Left kidney (tissue), 2 donors: ENCODE measurements around the gene SLC12A5. TPM values are rescaled to one million over a fixed set of nuclear protein-coding genes. Genes with fewer than 3 reads are reported as not detected.
"Not testable (repeated sequence)": the region's sequence is repeated elsewhere in the genome, so short reads cannot be mapped to it uniquely, and the experiment has no call there.

Experiments
- DNase-seq: peaks from one replicate; pipeline ENCODE4 v3.0.0-alpha.2; 2013
- polyA plus RNA-seq: library from polyadenylated mRNA; unstranded; fragments of 120-200 nt; gene quantifications from one replicate; pipeline ENCODE4 v1.2.1, GENCODE V29; 2013; ENCODE audit not compliant: insufficient read length

Gene SLC12A5
- polyA plus RNA-seq, 1 donor = 1.8 TPM

DNA sequence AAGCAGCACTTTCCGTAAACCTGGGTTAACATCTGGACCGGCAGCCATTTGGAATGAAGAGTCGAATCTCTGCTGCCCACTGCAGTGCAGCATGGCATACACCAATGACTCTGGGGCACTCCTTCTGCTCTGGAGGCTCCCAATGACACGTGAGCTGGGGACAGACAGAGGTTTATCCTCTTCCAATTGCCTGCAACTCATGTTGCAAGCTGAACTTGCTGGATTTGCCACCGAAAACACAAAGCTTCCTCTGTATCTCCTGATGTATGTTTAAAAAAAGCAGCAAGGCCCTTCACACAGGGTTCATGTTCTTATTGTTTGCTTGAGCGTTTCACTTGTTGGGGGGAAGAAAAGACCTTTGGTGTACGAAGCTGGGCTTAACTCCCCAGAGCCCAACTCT, 49.9 kb downstream of the SLC12A5 start:
- no peak for DNase-seq

DNA sequence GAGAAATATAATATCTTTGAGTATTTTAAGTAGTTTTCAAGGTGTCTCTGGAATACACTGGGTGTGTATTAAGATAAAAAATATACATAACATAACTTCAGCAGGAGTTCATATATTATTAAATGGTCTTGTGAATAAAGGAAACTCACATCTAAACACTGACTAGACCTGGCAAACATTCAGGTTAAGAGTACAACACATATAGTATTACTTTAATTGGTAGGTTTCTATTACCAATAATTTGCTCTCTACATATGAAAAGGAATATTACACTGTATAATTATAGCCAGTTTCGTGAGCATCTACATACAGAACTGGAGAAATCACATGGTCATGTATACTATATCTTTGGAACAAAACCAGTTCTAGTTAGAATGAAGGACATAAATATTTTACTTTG, 52.1 kb downstream of the SLC12A5 start:
- no peak for DNase-seq

DNA sequence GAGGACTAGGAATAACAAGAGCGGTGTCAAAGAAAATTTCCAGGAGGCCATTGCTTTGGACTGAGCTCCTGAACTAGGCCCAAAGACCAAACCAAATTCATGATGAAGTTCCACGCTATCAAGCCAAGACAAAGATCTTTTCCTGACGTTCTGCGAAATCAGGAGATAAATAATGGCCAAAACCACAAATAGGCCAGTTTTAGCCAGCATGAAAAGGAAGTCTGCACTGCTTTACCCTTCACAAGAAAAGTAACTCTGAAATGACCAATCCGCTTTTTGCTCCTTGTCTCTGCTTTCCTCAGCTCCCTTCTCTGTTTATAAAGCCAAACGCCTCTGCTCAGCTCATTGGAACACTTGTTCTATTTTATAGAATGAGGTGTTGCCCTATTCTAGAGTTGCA, 54.1 kb downstream of the SLC12A5 start:
- no peak for DNase-seq

DNA sequence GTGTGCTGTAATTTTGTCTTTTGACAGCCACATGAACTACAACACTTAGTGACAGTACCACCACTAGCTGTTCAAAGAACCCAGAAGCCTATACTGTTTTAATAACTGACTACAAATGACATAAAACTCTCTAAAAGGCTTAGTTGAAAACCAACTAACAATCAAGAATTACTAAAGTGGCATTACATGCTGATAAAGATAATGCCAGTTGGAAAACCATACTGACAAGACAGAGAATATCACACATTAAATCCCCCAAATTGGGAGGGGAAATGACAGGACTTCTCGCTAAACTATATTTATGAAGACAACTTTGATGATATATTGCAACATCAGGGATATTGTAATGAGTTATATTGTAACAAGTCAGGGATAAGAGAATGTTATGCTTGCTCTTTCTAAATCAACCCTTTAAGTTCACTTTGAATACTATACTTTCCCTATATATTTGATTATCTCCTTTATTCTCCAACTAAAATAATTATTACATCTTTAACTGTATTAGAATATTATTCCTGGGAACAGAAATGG, 54.6 kb downstream of the SLC12A5 start:
- no peak for DNase-seq

DNA sequence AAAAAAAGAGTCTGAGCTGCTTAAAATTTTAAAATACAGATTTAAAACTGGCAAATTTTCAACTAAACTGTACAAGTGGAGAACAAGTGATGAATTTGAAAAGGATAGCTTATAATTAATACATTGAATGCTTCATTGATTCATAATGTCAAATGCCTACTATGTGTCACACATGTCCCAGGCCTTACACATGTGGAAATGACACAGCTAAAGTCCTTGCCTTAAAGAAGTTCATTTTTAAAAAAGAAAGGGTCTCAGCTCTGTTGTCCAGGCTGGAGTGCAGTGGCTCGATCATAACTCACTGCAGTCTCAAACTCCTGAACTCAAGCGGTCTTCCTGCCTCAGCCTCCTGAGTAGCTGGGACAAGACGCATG, 55.8 kb downstream of the SLC12A5 start:
- DNase-seq = no peak

DNA sequence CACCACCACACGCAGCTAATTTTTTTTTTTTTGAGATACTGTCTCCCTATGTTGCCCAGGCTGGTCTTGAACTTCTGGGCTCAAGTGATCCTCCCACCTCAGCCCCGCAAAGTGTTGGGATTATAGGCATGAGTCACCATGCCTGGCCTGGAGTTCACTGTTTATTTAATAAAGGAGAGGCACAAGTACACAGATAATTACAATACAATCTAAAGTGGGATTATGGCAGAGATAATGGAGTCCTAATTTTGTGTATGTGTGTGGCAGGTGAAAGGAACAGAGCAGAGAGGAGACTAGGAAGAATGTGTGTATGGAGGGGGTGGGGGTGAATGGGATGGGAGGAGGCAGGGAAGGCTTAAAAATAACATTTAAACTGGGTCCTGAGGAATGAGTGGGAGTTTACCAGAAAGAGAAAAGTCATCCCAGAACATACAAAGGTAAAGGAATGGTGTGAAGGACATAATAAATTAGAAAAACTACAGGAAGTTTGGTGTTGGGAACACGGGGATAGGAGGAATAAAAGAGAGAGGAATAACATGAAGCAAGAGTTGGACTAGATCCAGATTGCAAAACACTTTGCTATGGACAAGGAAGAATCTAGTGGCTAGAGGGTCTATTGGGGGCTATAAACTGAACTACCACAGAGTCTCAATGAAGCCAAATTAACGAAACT, 56.3 kb downstream of the SLC12A5 start:
- no peak for DNase-seq

DNA sequence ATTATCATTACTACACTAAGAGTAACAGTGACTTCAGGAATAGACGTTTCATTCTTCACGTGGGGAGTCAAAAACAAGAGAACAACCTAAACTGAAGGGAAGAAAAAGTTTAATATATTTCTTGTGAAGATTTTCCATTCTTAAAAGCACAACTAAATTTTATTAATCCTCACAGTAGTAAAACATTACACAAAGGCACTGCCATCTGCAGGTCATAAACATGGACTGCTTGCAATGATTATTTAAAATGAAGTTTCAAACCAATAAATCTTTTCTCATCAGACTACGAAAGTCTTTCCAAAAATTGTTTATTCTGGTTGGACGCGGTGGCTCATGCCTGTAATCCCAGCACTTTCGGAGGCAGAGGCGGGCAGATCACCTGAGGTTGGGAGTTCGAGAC, 58.1 kb downstream of the SLC12A5 start:
- no peak for DNase-seq

DNA sequence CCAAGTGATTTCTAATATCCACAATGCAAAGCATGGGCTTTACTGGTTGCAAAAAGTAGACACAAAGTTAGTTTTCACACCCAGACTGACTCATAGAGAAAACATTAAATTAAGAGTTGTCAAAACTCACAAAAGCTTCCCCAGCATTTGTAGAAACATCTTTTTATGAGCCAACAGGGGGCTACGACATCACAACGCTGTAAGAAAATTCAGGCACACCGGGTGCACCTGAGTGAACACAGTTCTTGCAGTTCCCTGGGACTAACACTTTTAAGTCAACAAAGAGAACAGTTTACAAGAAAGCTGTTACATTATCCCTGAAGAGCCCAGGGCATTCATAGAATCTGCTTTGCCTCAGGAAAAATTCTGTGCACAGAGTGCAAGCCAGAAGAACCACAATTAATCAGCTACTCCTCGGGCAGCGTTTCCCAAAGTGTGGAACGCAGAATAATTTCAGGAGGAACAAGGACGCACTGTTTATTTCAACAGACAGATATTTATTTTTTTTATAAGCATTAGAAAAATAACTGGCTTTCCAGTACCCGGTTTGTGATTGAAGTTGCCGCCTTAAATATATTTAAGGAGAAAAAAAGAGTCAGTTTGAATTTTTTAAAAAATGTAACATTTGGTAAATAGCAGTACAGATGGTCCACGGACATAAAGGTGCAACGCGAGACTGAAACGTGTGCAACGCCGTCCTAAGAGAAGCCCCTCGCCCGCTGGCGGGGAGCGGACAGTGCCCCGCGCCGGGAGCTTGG, 59.6 kb downstream of the SLC12A5 start:
- DNase-seq = no peak

DNA sequence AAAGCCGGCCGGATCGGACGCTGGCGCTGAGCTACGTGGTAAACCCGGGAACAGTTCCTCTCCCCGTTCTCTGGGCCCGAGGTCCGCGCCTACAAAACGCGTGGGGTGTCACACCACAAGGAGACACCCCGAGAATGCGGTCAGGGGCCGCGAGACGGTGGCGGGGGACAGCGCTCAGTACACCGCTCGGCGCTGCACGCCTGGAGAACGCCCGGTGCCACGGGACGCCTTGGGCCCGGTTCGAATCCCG, 60.1 kb downstream of the SLC12A5 start:
- no peak for DNase-seq

DNA sequence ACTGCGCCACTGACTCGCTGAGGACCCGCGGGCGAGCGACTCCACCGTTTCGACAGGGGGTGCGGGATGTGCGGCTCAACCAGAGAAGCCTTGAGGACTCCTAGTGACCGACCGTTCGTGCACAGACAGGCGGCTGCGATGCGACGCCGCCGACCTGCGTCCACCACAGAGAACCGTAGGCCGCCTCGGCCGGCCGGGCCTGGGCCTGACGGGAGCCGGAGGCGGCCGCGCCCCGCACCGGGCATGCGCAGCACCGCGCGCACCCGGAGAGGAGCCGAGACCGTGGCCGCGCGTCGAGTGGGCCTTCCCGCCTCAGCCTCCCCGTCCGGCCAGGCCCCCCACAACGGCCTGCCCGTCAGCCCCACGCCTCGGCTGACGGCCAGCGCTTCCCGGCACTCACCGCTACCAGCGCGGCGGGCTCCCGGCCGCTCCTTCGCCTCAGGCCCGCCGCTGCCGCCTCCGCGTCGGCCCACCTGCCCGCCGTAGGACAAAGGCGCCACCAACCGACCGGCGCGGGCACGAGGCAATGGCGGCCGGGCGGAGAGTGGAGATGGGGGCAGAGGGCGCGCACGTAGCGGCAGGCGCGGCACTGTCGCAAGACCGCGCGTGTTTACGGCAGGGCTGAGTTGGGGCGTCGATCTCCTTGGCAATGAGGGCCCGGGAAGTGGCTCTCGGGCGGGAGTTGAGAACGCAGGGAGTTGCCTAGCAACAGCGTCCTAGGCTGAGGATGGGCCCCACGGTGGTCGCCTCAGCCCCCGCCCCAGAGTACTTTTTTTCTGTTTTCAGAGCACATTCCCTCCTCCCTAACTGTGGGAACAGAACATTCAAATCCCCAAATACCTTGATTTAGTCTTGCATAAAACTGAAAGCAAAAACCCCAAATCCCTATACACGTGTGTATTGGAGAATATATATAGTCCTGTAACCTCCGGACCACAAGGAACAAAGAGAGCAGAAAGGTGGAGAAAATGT, 60.7 kb downstream of the SLC12A5 start, which contains the start of gene NCOA5:
NCOA5 (minus strand) TSS at position 546 of the 972 bp plus-strand sequence. CDS start 10,538 bp downstream, outside the sequence.
- peak; percentile 94 for DNase-seq

DNA sequence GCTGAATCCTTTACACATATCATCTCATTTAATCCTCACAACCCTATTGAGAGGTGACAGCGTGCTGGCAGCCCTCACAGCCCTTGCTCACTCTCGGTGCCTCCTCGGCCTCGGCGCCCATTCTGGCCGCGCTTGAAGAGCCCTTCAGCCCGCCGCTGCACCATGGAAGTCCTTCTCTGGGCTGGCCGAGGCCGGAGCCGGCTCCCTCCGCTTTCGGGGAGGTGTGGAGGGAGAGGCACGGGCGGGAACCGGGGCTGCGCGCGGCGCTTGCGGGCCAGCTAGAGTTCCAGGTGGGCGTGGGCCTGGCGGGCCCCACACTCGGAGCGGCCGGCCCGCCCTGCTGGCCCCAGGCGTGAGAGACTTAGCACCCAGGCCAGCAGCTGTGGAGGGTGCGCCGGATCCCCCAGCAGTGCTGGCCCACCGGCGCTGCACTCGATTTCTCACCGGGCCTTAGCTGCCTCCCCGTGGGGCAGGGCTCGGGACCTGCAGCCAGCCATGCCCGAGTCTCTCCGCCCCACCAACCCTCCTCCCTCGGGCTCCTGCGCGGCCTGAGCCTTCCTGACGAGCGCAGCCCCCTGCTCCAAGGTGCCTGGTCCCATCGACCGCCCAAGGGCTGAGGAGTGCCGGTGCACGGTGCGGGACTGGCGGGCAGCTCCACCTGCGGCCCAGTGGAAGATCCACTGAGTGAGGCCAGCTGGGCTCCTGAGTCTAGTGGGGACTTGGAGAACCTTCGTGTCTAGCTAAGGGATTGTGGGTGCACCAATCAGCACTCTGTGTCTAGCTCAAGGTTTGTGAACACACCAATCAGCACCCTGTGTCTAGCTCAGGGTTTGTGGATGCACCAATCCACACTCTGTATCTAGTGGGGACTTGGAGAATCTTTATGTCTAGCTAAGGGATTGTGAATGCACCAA, 62.9 kb downstream of the SLC12A5 start:
- DNase-seq = not testable (repeated sequence)

DNA sequence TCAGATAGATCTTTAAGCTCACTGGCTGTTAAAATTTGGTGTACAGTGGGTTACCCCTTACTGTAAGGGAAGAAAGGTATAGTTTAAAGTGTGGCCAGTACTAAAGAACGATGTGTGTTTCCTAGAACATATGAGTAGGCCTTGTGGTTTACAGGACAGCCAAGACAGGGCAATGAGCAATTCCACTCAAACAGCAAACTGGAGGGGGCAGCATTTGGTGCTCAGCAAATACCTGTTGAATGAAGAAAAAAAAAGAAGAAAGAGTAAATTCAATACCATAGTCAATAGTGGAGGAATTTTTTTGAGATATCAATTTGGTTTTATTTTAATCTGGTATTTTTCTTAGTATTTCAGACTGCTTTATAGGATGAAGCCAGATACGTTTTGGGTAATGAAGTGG, 64.5 kb downstream of the SLC12A5 start:
- no peak for DNase-seq

DNA sequence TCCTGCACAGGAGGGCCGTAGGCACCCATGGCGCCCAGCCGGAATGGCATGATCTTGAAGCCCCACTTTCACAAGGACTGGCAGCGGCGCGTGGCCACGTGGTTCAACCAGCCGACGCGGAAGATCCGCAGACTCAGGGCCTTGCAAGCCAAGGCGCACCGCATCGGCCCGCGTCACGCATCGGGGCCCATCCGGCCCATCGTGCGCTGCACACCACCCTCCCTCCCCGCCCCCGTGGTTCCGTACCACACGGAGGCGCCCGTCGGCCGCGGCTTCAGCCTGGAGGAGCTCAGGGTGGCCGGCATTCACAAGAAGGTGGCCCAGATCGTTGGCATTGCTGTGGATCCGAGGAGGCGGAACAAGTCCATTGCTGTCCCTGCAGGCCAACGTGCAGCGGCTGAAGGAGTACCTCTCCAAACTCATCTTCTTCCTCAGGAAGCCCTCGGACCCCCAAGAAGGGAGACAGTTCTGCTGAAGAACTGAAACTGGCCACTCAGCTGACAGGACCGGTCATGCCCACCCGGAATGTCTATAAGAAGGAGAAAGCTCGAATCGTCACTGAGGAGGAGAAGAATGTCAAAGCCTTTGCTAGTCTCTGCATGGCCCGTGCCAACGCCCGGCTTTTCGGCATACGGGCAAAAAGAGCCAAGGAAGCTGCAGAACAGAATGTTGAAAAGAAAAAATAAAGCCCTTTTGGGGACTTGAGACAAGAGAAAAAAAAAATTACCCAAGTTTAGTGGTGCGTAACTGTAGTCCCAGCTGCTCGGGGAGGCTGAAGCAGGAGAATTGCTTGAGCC, 70.7 kb downstream of the SLC12A5 start:
- DNase-seq = no peak

DNA sequence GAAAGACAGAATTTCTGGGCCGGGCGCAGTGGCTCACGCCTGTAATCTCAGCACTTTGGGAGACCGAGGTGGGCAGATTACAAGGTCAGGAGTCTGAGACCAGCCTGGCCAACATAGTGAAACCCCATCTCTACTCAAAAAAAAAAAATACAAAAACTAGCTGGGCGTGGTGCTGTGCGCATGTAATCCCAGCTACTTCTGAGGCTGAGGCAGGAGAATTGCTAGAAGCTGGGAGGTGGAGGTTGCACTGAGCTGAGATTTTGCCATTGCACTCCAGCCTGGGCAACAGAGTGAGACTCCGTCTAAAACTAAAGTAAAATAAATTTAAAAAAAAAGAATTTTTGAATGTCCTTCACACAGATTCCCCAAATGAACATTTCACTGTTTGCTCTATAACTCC, 71.4 kb downstream of the SLC12A5 start:
- not testable (repeated sequence) for DNase-seq

DNA sequence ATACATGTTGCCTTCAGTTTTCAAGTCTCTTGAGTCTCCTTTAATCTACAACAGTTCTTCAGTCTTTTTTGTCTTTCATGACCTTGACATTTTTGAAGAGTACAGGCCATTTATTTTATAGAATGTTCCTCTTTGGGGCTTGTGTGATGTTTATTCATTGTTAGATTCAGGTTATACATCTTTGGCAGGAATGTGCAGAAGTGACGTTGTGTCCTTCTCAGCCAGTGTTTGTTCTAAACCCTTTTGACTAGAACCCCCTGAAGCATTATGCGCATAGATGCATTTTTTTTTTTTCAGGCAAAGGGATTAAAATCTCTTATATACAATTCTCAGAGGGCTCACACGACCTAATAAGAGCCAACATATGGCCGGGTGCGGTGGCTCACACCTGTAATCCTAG, 72.0 kb downstream of the SLC12A5 start:
- no peak for DNase-seq

DNA sequence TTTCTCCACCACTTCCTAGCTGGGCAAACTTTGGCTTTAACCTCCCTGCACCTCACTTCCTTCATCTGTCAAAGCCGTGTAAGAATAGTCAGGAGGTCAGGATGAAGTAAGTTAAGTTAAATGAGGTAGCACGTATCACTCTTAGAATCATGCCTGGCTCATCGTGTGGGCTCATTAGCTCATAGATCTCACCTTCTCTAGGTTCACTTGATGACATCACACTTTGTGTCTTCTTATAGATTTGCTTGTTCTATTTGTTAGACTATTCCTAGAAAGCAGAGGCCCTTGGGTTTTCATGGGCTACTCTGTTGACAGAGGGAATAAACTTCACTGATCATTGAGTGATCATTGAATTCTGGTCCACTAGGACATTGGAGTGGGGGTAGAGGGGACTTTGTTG, 72.9 kb downstream of the SLC12A5 start:
- DNase-seq = no peak

DNA sequence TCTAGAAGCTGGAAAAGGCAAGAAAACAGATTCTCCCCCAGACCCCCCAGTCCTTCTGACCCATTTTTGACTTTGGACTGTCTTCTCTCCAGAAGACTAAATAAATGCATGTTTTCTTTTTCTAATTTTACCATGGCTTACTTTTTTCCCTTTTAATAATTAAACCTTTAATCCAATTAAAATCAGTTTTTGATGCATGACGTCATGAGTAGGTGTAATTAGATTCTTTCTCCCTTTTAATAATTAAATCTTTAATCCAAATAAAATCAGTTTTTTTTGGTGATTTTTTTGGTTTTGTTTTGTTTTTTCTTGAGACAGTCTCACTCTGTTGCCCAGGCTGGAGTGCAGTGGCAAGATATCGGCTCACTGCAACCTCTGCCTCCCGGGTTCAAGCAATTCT, 73.9 kb downstream of the SLC12A5 start:
- DNase-seq = no peak

DNA sequence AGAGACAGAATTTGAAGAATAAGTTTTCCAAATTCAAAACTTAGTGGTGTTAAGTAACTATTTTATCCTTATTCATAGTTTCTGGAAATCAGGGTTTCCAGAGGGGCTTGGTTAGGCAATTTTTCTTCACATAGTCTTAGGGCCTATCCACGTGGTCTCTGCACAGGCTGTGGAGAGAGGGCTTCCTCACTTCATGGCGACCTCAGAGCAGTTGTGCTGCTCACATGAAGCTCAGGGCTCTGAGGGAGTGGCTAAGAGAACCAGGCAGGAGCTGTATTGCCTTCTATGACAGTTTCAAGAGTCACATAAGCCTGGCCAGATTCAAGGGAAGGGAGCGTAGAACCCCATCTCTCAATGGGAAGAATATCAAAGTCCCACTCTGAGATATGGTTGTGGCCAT, 75.2 kb downstream of the SLC12A5 start:
- DNase-seq = no peak

DNA sequence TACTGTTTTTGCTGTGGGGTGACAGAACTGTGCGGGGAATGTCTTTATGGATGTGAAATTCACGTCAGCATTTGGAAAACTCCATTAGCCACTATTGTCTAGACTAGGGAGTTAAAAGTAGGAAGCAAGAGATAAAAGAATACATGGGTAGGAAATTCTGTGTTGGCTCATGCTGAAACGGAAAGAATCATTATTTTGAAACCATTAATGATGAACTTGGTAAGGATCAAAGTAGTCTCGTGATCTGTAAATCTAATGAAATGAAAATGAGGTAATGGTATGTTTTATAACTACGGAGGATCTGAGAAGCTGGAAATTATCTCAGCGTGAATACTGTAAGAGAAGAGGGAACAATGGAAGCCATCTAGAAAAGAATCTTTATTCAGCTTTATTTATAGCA, 78.0 kb downstream of the SLC12A5 start:
- no peak for DNase-seq

DNA sequence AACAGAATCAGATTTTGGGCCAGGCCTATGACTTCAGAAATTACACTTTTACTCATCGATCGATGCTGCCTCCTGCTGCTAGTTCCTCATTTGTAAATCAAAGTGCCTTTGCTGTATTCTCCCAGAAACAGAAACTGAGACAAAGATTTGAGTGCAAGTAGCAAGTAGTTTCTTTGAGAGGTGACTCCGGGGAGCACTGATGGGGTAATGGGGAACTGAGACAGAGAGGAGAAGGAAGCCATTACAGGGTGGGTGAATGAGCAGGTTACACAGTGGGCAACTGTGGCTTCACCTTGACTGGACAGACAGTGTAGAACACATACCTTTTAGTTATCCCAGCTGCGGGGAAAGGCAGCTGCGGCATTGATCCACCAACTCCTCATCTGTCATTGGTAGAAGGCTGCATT, 79.4 kb downstream of the SLC12A5 start:
- no peak for DNase-seq

DNA sequence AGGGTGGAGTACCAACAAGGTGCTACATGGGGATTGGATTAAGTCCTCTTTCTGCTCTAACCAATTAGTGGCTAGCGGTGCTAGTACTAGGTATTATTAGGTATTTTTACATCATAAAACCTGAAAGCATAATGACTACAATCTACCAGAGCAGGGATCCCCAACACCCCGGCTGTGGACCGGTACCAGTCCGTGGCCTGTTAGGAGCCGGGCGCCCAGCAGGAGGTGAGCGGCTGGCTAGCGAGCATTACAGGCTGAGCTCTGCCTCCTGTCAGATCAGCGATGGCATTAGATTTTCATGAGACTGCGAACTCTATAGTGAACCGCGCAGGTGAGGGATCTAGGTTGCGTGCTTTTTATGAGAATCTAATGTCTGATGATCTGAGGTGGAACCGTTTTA, 80.0 kb downstream of the SLC12A5 start:
- DNase-seq = no peak
